ENCODE results near the gene PTPRN2. TPM values are rescaled to one million over a fixed set of nuclear protein-coding genes. Genes with fewer than 3 reads are reported as not detected.

Gene PTPRN2
- total and polyA plus RNA-seq, 2 donors (not counting 3 experiments of a cell fraction or from before 2014, with no cell fraction given), result 0.62 to 0.88 TPM

DNA sequence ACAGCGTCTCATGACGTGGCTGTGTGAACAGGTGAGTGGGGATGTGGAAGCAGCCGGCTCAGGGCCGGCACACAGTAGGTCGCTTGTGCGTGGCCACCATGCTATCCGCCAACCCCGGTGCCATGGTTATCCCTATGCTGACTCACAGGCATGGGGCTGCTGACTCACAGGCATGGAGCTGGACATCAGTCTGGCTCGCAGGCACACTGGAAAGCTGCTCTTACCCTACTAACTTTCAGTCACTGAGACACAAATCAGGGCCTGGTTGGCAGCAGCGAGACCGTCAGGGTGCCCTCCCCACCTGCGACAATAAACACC is 341.9 kb downstream of the PTPRN2 start:
- peaks cover 4% of the 10 kb centered on the region for H3K9me3 ChIP-seq (replicated peaks; ENCODE audit: control insufficient read depth, insufficient read depth, low read length)
- no peak overlapping the region for H2AFZ ChIP-seq (ENCODE audit: low read depth, low read length)
- intact Hi-C loops (cut with micrococcal nuclease), result no loop called here
- dilution Hi-C loops (cut with MboI; ENCODE audit: extremely low pct_ligation_motif_present, low sequenced_read_pairs), result no loop called here
- H3K36me3 ChIP-seq (ENCODE audit: control insufficient read depth in 2 of 2, extremely low read depth in 1 of 2, insufficient read depth in 2 of 2, low read length in 2 of 2), result no peaks in the 10 kb centered on the region
- H3K9ac ChIP-seq (replicated peaks; ENCODE audit: extremely low read depth, insufficient read depth, low read length), result no peak overlapping the region
- FAIRE-seq, result no peak
- no peak overlapping the region for H3K4me3 ChIP-seq (replicated peaks in 1 of 3; ENCODE audit: insufficient read depth in 1 of 3, low read depth in 1 of 3, low read length in 3 of 3)
- TF ChIP-seq GATA2 (IDR thresholded peaks at IDR 0.05; ENCODE audit: insufficient read depth, insufficient read length, low read depth, low read length) (no peak), FOS (IDR thresholded peaks at IDR 0.05; ENCODE audit: borderline replicate concordance, insufficient read depth, low read length) (no peak), EZH2 (IDR thresholded peaks at IDR 0.05; ENCODE audit: borderline replicate concordance, low read depth, low read length, severe bottlenecking) (no peak), POLR2A (IDR thresholded peaks at IDR 0.05; ENCODE audit: low read depth, low read length) (no peak), JUN (IDR thresholded peaks at IDR 0.05; ENCODE audit: borderline replicate concordance, insufficient read depth, insufficient read length, low read depth) (no peak), MYC (IDR thresholded peaks at IDR 0.05; ENCODE audit: low read depth, low read length) (no peak), POLR2AphosphoS5 (IDR thresholded peaks at IDR 0.05; ENCODE audit: insufficient read depth, low read depth, low read length) (no peak)
- TF ChIP-seq, protein P1, sequence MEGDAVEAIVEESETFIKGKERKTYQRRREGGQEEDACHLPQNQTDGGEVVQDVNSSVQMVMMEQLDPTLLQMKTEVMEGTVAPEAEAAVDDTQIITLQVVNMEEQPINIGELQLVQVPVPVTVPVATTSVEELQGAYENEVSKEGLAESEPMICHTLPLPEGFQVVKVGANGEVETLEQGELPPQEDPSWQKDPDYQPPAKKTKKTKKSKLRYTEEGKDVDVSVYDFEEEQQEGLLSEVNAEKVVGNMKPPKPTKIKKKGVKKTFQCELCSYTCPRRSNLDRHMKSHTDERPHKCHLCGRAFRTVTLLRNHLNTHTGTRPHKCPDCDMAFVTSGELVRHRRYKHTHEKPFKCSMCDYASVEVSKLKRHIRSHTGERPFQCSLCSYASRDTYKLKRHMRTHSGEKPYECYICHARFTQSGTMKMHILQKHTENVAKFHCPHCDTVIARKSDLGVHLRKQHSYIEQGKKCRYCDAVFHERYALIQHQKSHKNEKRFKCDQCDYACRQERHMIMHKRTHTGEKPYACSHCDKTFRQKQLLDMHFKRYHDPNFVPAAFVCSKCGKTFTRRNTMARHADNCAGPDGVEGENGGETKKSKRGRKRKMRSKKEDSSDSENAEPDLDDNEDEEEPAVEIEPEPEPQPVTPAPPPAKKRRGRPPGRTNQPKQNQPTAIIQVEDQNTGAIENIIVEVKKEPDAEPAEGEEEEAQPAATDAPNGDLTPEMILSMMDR (IDR thresholded peaks at IDR 0.05; ENCODE audit: extremely low read depth in 1 of 2, insufficient read depth in 1 of 2, low read depth in 1 of 2, low read length in 2 of 2), result no peak
- TF ChIP-seq, protein P2, sequence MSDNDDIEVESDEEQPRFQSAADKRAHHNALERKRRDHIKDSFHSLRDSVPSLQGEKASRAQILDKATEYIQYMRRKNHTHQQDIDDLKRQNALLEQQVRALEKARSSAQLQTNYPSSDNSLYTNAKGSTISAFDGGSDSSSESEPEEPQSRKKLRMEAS (IDR thresholded peaks at IDR 0.05; ENCODE audit: insufficient read depth, insufficient read length), result no peak
- BruUV-seq (replicated peaks), result no TSS peak
- no peak overlapping the region for H3K27ac ChIP-seq (ENCODE audit: insufficient read depth, low read depth, low read length)
- no peak overlapping the region for H3K4me2 ChIP-seq (ENCODE audit: insufficient read depth, low read length)
- no peaks in the 10 kb centered on the region for H4K20me1 ChIP-seq (replicated peaks; ENCODE audit: control insufficient read depth, extremely low read depth, insufficient read depth, low read length)
- no peaks in the 10 kb centered on the region for H3K27me3 ChIP-seq (ENCODE audit: control insufficient read depth in 2 of 2, insufficient read depth in 2 of 2, low read length in 2 of 2)
- POLR2A ChIA-PET, result no interaction called here
- no peak for DNase-seq (ENCODE audit: low read depth, low spot score)
- no peaks in the 10 kb centered on the region for H3K4me1 ChIP-seq (ENCODE audit: control insufficient read depth, extremely low read depth, insufficient read depth, low read length)
- CTCF ChIA-PET, result no interaction called here
- H3K9me1 ChIP-seq (replicated peaks; ENCODE audit: control insufficient read depth, extremely low read depth, insufficient read depth, low read length), result no peaks in the 10 kb centered on the region
- H3K79me2 ChIP-seq (ENCODE audit: control insufficient read depth, insufficient read depth, low read length), result no peaks in the 10 kb centered on the region

Measured in endothelial cell of umbilical vein (primary cell).